ENCODE data around the gene ABCD3.

- TF ChIP-seq ELK1 (IDR thresholded peaks at IDR 0.05; ENCODE audit: borderline replicate concordance, low read depth, low read length) (no peak), CEBPB (IDR thresholded peaks at IDR 0.05; ENCODE audit: low read depth, low read length) (no peak), CTCF (conservative IDR thresholded peaks at IDR 0.05; ENCODE audit: low read depth, low read length) (no peak), RCOR1 (IDR thresholded peaks at IDR 0.05; ENCODE audit: insufficient replicate concordance, low read length) (no peak), FOS (IDR thresholded peaks at IDR 0.05; ENCODE audit: low read depth, low read length) (no peak), SMC3 (IDR thresholded peaks at IDR 0.05; ENCODE audit: low read depth, low read length) (no peak), USF2 (IDR thresholded peaks at IDR 0.05; ENCODE audit: low read depth, low read length) (no peak), RFX5 (IDR thresholded peaks at IDR 0.05; ENCODE audit: low read depth, low read length) (no peak)
Measured at GRCh38 chr1:94433866-94434265, 15.7 kb downstream of the ABCD3 start.
